Measurements from ENCODE around the gene LARP1B.

DNA sequence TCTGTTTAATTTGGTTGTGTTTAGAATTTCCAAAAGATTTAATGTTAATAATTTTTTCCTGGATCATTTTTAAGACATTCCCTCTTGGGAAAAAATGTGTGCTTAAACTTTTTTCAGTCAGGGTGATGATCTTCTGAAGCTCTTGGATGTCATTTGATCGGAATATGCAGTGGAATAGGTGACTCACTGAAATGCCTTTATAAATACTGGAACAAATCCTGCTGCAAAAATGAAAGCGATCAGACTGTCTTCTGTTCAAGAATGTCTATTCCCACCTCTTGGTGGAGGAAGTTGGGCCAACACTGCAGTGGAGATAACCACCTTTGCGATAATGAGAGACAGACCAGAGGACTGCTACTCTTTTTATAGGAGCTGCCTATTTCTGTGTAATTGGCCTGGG, 46.7 kb downstream of the LARP1B start:
- TF ChIP-seq SP1 (IDR thresholded peaks at IDR 0.05) (no peak), CTCF (IDR thresholded peaks at IDR 0.05; ENCODE audit: low read depth, low read length, missing input control) (no peak), RAD21 (IDR thresholded peaks at IDR 0.05) (no peak), HNF4G (IDR thresholded peaks at IDR 0.05) (no peak), RXRA (IDR thresholded peaks at IDR 0.05) (no peak), YY1 (IDR thresholded peaks at IDR 0.05) (no peak), MAX (IDR thresholded peaks at IDR 0.05) (no peak), JUND (IDR thresholded peaks at IDR 0.05) (no peak), EGR1 (IDR thresholded peaks at IDR 0.05; ENCODE audit: low read depth in 2 of 2) (no peak), TAF1 (conservative IDR thresholded peaks at IDR 0.05) (no peak)
- TF ChIP-seq, protein P1, sequence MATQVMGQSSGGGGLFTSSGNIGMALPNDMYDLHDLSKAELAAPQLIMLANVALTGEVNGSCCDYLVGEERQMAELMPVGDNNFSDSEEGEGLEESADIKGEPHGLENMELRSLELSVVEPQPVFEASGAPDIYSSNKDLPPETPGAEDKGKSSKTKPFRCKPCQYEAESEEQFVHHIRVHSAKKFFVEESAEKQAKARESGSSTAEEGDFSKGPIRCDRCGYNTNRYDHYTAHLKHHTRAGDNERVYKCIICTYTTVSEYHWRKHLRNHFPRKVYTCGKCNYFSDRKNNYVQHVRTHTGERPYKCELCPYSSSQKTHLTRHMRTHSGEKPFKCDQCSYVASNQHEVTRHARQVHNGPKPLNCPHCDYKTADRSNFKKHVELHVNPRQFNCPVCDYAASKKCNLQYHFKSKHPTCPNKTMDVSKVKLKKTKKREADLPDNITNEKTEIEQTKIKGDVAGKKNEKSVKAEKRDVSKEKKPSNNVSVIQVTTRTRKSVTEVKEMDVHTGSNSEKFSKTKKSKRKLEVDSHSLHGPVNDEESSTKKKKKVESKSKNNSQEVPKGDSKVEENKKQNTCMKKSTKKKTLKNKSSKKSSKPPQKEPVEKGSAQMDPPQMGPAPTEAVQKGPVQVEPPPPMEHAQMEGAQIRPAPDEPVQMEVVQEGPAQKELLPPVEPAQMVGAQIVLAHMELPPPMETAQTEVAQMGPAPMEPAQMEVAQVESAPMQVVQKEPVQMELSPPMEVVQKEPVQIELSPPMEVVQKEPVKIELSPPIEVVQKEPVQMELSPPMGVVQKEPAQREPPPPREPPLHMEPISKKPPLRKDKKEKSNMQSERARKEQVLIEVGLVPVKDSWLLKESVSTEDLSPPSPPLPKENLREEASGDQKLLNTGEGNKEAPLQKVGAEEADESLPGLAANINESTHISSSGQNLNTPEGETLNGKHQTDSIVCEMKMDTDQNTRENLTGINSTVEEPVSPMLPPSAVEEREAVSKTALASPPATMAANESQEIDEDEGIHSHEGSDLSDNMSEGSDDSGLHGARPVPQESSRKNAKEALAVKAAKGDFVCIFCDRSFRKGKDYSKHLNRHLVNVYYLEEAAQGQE (IDR thresholded peaks at IDR 0.05): no peak
- TF ChIP-seq, protein P2, sequence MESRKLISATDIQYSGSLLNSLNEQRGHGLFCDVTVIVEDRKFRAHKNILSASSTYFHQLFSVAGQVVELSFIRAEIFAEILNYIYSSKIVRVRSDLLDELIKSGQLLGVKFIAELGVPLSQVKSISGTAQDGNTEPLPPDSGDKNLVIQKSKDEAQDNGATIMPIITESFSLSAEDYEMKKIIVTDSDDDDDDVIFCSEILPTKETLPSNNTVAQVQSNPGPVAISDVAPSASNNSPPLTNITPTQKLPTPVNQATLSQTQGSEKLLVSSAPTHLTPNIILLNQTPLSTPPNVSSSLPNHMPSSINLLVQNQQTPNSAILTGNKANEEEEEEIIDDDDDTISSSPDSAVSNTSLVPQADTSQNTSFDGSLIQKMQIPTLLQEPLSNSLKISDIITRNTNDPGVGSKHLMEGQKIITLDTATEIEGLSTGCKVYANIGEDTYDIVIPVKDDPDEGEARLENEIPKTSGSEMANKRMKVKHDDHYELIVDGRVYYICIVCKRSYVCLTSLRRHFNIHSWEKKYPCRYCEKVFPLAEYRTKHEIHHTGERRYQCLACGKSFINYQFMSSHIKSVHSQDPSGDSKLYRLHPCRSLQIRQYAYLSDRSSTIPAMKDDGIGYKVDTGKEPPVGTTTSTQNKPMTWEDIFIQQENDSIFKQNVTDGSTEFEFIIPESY (IDR thresholded peaks at IDR 0.05): no peak
- TF ChIP-seq, protein P3, sequence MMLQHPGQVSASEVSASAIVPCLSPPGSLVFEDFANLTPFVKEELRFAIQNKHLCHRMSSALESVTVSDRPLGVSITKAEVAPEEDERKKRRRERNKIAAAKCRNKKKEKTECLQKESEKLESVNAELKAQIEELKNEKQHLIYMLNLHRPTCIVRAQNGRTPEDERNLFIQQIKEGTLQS (IDR thresholded peaks at IDR 0.05): no peak
